ENCODE results near the gene IL15RA. TPM values are rescaled to one million over a fixed set of nuclear protein-coding genes. Genes with fewer than 3 reads are reported as not detected.
A peak's percentile ranks its signal among the peaks of the same experiment; 100 is the strongest.
"Not testable (repeated sequence)": the region's sequence is repeated elsewhere in the genome, so short reads cannot be mapped to it uniquely, and the experiment has no call there.

Gene IL15RA
- total and polyA plus RNA-seq, 7 donors = 7.9 to 13.1 (median 9.6) TPM

DNA sequence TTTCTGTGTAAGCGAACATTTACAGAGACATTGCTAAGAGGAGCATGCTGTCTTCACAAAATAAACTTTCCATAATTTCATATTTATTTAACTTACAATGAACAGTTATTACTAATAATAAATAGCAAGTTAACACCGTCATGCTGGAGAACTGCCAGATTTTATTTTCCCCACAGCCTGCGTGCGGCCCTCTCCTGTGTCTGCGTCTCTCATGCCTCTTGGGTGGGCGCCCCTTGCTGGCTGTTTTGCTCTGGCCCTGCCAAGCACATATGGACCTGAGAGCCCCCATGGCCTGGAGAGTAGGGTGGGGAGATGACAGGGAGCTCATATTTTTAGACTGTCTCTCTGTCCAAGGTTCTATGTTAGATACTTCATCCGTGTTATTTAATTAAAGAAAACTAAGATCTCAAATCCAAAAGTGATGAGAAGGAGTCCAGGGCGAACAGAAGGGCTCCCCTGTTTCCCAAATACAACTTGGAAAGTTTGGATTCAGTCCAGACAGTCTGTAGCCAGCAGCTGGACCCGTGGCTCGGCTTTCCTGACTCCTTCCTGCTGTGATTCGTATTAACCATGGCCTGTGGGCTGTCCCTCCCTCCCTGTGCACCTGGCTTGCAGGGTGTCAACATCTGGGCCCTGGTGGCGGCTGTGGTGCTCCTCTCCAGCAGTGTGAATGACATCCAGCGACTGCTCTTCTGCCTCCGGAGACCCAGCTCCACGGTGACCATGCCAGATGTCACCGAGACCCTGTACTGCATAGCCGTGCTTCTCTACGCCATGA is 66.8 kb downstream of the IL15RA start:
- ATAC-seq (no peak), DNase-seq (no peak)
- Histone ChIP-seq H3K9me3 (no peaks in the 10 kb centered on the region), H3K4me3 (no peak overlapping the region), H3K4me1 (peaks cover 3% of the 10 kb centered on the region), H3K36me3 (ENCODE audit: insufficient read depth in 1 of 2, low read depth in 1 of 2) (peaks cover 15 to 83% of the 10 kb centered on the region in 2 donors), H3K27me3 (ENCODE audit: insufficient read depth in 3 of 3, low read length in 2 of 3) (no peaks in the 10 kb centered on the region), H3K27ac (no peak overlapping the region)
- 53 to 62% (median 58%) methylated on average over 18 of the region's 18 CpGs for WGBS, 3 donors
- intact Hi-C loops (cut with DNase I) = no loop called here
- TF ChIP-seq, protein P1, sequence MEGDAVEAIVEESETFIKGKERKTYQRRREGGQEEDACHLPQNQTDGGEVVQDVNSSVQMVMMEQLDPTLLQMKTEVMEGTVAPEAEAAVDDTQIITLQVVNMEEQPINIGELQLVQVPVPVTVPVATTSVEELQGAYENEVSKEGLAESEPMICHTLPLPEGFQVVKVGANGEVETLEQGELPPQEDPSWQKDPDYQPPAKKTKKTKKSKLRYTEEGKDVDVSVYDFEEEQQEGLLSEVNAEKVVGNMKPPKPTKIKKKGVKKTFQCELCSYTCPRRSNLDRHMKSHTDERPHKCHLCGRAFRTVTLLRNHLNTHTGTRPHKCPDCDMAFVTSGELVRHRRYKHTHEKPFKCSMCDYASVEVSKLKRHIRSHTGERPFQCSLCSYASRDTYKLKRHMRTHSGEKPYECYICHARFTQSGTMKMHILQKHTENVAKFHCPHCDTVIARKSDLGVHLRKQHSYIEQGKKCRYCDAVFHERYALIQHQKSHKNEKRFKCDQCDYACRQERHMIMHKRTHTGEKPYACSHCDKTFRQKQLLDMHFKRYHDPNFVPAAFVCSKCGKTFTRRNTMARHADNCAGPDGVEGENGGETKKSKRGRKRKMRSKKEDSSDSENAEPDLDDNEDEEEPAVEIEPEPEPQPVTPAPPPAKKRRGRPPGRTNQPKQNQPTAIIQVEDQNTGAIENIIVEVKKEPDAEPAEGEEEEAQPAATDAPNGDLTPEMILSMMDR (IDR thresholded peaks at IDR 0.05) = no peak

DNA sequence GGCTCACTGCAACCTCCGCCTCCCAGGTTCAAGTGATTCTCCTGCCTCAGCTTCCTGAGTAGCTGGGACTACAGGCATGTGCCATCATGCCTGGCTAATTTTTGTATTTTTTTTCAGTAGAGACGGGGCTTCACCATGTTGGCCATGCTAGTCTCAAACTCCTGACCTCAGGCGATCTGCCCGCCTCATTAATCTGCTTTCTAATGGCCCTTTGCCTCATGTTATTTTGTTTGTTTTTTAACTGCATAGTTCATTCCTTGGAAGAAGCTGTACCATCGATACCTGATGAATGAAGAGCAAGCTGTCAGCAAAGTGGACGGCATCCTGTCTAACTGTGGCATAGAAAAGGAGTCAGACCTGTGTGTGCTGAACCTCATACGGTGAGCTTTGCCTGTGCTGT is 68.7 kb downstream of the IL15RA start:
- 87 to 92% (median 88%) methylated on average over 7 of the region's 7 CpGs for WGBS, 3 donors
- H3K4me3 ChIP-seq; DNase-seq; ATAC-seq; H3K9me3 ChIP-seq; H3K27ac ChIP-seq; intact Hi-C loops (cut with DNase I); H3K4me1 ChIP-seq; H3K27me3 ChIP-seq (ENCODE audit: insufficient read depth in 3 of 3, low read length in 2 of 3): not testable (repeated sequence)
- H3K36me3 ChIP-seq (ENCODE audit: insufficient read depth in 1 of 2, low read depth in 1 of 2) = peaks cover 12 to 64% of the 10 kb centered on the region in 2 donors

DNA sequence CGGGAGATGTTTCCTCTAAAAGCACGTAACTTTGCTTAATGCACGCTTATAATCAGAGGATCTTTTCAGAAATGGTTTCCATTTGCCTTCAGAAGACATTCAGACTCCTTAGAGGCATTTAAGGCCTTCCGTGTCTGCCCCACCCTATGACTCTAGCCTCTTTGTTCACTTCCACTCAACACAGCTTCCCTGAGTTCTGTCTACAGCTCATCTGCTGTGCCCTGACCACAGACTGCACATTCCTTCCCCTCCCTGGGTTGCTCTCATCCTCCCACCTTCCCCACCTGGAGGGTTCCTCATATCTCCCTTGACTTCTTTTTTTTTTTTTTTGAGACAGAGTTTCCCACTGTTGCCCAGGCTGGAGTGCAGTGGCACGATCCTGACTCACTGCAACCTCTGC is 70.7 kb downstream of the IL15RA start:
- H3K4me3 ChIP-seq = no peak overlapping the region

GRCh38 chr10:5905854-5906507 is 71.4 kb downstream of the IL15RA start:
- H3K4me3 ChIP-seq = no peak overlapping the region
- H3K27ac ChIP-seq = peak overlapping the region; percentile 61

More for the DNA sequence above, 70.7 kb downstream of the IL15RA start:
- 79 to 92% (median 89%) methylated on average over 5 of the region's 5 CpGs for WGBS, 3 donors
- Histone ChIP-seq H3K9me3 (no peaks in the 10 kb centered on the region), H3K27me3 (ENCODE audit: insufficient read depth in 3 of 3, low read length in 2 of 3) (no peaks in the 10 kb centered on the region), H3K27ac (peak overlapping the region; percentile 50), H3K36me3 (ENCODE audit: insufficient read depth in 1 of 2, low read depth in 1 of 2) (peaks cover 7 to 44% of the 10 kb centered on the region in 2 donors), H3K4me1 (peaks cover 7% of the 10 kb centered on the region)
- DNase-seq (no peak), ATAC-seq (no peak)
- TF ChIP-seq, protein P1 (IDR thresholded peaks at IDR 0.05) = no peak
- intact Hi-C loops (cut with DNase I) = no loop called here

GRCh38 chr10:5904227-5904626 is 73.1 kb downstream of the IL15RA start:
- no peak overlapping the region for H3K4me3 ChIP-seq
- H3K9me3 ChIP-seq = no peaks in the 10 kb centered on the region
- peaks cover 4 to 24% of the 10 kb centered on the region in 2 donors for H3K36me3 ChIP-seq (ENCODE audit: insufficient read depth in 1 of 2, low read depth in 1 of 2)
- intact Hi-C loops (cut with DNase I) = no loop called here
- H3K4me1 ChIP-seq = peaks cover 7% of the 10 kb centered on the region
- WGBS, 3 donors = 71 to 78% (median 72%) methylated on average over 4 of the region's 4 CpGs
- TF ChIP-seq, protein P1 (IDR thresholded peaks at IDR 0.05) = no peak
- DNase-seq (no peak), ATAC-seq (no peak)
- no peak overlapping the region for H3K27ac ChIP-seq
- H3K27me3 ChIP-seq (ENCODE audit: insufficient read depth in 3 of 3, low read length in 2 of 3) = no peaks in the 10 kb centered on the region

More at GRCh38 chr10:5905854-5906507, 71.4 kb downstream of the IL15RA start:
- H3K9me3 ChIP-seq = no peaks in the 10 kb centered on the region
- H3K4me1 ChIP-seq = peaks cover 7% of the 10 kb centered on the region
- intact Hi-C loops (cut with DNase I) = no loop called here
- H3K27me3 ChIP-seq (ENCODE audit: insufficient read depth in 3 of 3, low read length in 2 of 3) = no peaks in the 10 kb centered on the region
- TF ChIP-seq, protein P1 (IDR thresholded peaks at IDR 0.05) = no peak
- DNase-seq (peak; percentile 41 to 65), ATAC-seq (peak; percentile 87 to 93 (median 90))
- WGBS, 3 donors = 44 to 56% (median 55%) methylated on average over 13 of the region's 13 CpGs
- H3K36me3 ChIP-seq (ENCODE audit: insufficient read depth in 1 of 2, low read depth in 1 of 2) = peaks cover 7 to 37% of the 10 kb centered on the region in 2 donors
